HG02885 (cell line): ENCODE measurements around the gene PSMG4.

Source experiments
- ATAC-seq: cut with Tn5 transposase; IDR thresholded peaks from one replicate; pipeline ENCODE4 v1.9.1; 2021; ENCODE audit warnings: mild to moderate bottlenecking; ENCODE audit not compliant: unreplicated experiment, poor library complexity

The PSMG4 gene

DNA sequence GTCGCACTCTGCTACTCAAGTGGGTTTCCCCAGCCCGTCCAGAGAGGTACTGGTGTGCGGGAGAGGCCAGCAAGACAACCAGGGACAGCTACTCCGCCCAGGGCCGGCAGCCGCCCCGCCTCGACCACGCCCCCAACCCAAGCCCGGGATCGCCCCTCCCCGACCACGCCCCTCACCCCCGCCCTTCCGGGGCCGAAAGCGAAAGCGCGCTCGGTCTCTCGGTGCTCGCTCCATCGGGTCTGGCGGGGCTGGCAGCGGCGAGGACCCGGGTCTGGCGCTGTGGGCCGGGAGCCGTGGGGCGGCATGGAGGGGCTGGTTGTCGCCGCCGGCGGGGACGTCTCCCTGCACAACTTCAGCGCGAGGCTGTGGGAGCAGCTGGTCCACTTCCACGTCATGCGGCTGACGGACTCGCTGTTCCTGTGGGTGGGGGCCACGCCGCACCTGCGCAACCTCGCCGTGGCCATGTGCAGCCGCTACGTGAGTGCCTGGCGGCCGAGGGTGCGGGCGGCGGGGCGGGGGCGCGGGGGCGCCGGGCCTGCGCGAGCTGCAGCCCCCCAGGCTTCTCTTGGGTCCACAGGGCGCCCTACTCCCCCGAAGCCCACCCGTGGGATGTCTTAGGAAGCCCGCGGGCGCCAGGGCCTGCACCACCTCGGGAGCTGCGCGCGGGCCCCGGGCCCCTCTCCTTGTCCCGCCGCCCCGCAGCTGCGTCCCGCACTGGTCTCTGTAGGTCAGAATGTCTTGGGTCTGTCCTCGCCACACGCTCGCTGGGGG is at the start of gene PSMG4:
TSS of gene PSMG4 (plus strand) at position 228 of the 771 bp plus-strand sequence. CDS start at position 304, 76 bp downstream.
- peak; percentile 76 for ATAC-seq

GRCh38 chr6:3209114-3210023 is 49.4 kb upstream of the PSMG4 start:
- peak; percentile 58 for ATAC-seq

DNA sequence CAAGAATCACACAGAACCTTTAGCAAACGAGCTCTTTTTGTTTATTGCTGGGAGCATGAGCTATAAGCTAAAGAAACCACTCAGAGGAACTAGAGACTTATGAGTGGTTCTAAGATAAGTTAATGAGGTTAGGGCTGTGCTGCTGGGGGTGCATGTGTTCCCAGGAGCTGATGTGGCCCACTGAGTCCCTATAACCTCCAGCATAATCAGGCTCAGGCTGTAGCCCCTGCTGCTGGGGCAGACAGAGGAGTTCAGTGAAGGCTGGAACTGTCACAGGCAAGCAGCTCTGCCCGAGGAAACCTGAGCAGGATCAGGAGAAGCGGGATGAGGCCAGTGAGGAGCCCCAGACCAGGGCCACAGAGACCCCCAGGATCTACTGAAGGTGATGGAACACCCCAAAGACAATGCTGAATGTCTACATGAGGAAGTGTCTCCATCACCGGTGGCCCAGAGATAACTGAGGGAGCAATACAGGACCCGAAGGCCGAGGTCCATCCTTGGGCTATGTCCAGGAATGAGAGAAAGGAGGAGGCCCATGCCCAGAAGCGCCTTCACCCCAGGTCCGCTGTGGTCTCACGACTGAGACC is 48.6 kb upstream of the PSMG4 start:
- ATAC-seq: no peak

DNA sequence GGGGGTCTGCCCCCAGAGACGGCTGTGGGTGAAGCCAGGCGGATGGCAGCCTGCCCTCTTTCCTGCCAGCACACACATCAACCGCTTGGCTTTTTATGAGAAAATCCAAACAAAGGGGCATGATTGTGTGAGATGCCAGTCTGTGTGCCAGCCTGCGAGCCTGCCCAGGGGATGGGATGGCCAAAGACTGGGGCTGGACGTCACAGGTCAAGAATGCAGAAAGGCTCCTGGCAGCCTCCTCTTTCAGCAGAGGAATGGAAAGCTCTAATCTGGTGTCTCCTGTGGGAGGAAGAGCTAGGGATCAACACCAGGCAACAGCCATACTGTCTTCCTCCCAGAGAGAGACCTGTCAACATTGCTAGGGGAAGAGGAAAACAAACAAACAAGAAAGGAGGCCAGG is 47.1 kb upstream of the PSMG4 start:
- no peak for ATAC-seq

DNA sequence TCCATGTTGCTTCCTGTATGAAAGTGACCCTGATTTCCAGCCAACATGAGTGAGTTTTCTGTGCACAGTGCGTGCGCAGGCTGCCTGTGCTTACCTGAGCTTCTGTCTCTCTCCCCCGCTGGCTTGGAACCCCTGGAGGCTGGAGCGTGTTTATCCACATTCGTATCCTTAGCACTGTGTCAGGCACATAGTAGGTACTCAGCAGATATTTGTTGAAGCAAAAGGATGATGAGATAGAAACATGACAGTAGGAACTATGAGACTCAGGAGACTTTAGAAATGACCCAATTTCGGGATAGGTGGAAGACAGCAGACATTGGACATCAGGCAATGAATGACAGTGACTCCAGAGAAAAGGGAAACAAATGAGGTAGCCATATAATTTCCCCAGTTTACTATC is 46.5 kb upstream of the PSMG4 start:
- ATAC-seq: no peak

DNA sequence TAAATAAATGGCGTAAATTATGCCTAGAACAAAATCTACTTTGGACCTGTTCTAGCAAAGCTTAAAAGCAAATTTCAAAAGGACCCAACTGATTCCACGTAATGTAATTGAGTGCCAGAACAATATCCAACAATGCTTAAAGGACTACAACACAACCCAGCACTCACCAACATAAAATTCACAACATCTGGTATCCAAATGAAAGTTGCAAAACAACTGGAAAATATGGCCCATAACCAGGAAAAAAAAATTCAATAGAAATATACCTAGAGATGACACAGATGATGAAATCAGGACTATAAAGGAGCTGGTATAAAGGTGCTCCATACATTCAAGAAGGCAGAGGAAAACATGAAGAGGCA is 45.4 kb upstream of the PSMG4 start:
- ATAC-seq: no peak

- no peak for ATAC-seq
These were observed 43.8 kb upstream of the PSMG4 start for GRCh38 chr6:3214898-3215297.

- ATAC-seq: no peak
These were observed 41.5 kb upstream of the PSMG4 start for GRCh38 chr6:3217286-3217685.

DNA sequence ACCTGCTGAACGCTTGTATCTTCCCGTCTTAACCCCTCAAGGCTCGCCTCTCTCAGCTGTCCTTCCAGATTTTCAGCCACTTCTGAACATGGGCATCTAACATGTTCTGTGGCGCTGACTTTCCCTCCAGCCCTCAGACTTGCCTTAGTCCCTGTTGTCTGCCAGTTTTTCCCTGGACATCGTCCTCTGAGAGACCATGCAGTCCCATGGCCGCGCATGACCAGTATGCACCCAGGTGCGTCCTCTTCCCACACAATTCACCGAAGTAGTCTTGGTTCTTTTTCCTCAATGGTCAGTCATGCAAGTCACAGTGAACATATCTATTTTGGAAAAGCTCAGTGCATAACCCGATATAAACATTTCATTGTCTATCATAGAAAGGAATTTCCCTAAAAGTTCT is 40.5 kb upstream of the PSMG4 start:
- ATAC-seq: no peak

DNA sequence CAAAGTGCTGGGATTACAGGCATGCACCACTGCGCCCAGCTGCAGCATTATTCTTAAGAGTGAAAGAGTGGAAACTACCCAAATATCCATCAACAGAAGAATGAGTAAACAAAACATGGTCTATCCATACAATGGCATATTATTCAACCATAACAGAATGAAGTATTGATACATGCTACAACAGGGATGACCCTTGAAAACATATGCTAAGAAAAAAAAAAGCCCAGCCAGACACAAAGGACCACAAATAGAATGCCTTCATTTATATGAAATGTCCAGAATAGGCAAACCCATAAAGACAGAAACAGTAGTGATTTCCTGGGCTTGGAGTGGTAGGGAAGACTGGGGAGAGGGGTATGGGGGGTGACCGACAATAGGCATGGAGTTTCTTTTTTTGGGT is 38.4 kb upstream of the PSMG4 start:
- ATAC-seq: no peak

DNA sequence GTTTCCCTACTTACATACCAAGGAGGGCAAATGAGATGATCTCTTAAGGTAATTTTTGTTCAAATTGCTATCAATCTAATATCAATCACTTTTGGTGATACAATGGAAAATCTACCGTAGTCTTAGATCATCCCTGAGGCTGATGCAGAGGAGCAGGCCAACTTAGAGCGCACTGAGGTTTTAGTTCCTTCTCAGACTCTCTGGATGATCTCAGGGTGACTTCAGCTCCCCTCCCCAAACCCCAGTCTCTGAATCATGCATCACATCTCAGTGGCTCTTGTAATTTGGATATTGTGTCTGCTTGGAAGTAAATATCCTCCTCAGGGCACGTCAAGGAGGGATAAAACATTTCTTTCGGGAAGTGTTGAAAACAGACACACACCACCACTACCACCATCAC is 37.2 kb upstream of the PSMG4 start:
- ATAC-seq: no peak

- no peak for ATAC-seq
These were observed 36.2 kb upstream of the PSMG4 start for GRCh38 chr6:3222506-3223038.

- no peak for ATAC-seq
These were observed 32.7 kb upstream of the PSMG4 start for GRCh38 chr6:3226042-3226441.

DNA sequence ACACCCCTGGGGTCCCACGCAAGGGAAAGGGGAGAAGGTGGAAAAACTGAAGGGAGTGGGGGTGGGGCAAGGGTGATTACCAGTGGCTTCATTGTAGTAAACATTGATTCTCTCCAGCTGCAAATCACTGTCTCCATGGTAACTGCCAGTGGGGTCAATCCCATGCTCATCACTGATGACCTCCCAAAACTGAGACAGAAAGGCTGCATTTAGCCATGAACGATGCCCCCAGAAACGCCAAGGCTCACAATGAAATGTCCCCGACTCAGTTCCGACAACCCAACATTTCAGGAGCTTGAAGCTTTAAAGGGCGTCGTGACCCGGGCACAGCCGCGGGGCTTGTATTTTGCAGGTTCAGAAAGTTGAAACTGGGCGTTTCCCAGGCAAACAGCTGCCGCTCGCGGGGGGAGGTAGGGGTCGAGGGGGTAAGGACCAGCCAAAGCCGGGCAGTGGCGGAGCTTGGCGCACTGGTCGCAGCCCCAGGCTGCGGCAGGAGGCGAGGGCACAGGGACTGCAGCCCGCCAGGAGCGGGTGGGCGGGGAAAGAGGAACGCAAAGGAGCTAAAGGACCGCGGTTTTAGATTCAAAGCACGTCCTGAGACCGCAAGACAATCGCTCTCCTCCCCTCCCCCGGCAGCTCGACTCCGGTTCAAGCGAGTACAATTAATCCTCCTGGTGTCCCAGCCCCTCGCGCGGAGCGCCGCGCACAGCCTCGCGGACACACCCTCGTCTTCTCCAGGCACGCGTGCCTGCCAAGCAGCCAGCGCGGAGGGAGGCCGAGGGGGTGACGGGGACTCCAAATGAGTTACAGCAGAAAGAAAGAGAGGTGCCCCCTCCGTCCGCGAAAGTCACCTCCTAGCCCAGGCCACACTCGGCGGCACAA is 32.0 kb upstream of the PSMG4 start:
- ATAC-seq: no peak

DNA sequence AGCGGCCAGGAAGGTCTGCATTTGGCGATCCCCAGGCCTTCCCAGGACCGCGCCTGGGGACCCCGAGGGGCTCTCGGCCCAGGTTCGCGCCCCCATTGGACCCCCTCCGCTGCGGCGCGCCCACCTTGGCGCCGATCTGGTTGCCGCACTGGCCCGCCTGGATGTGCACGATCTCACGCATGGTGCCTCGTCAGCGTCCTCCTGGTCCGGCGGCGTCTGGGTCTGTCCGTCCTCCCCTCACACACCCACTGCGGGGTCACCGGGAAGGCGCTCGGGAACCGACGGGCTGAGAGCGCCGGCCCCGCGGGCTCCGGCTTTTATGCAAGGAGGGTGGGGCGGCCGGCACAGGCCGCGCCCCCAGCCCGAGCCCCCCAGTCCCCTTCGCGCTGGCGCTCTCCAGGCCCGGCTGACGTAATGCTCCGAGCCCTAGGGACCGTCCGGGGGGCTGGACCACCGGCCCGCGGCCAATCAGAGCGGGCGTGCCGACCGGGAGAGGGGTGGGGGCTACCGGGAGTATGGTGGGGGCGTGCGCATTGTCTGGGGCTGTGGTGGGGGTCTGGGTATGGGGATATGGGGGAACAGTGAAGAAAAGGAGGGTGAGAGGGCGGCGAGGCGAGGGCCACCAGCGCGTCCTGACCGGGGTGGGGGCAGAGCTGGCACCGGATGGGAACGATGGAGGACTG is 31.2 kb upstream of the PSMG4 start, which contains the start of gene TUBB2B:
TSS of gene TUBB2B (minus strand) at position 291 of the 683 bp plus-strand sequence. CDS start at position 181, 110 bp downstream.
- ATAC-seq: no peak

GRCh38 chr6:3228046-3228671 is 30.6 kb upstream of the PSMG4 start:
- no peak for ATAC-seq

DNA sequence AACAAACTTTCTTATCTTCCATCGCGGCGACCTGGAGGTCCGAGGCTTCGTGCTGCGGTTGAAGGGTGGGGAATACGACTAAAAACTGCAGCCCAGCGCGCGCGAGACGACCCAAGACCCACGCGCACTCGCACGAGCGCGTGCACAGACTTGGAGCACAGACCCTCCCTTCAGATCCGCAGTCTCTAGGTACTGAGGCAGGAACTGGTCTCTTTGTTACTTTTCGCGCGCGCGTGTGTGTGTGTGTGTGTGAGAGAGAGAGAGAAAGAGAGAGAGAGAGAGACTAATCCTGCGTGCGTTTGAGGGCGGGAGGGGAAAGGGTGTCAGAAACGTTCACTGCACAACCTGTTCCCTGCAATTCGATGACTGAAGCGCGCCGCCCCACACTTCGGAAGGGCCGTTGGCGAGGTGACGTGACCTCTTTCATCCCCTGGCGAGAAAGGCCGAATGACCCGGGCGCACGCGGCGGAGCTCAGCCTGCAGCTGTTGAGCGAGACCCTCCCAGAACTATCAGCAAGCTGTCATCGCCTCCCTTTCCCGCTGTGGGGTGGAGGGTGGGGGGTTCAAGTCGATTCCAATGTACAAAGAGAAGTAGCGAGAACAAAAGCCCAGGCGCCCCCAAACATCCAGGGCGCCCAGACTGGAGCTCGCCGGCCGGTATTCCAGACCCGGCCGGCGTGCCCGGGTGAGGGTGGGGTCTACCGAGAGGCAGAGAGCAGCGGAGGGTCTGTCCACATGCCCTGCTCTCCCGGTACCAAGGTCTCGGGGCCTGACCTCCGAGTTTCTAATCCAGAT is 29.8 kb upstream of the PSMG4 start:
- ATAC-seq: no peak

DNA sequence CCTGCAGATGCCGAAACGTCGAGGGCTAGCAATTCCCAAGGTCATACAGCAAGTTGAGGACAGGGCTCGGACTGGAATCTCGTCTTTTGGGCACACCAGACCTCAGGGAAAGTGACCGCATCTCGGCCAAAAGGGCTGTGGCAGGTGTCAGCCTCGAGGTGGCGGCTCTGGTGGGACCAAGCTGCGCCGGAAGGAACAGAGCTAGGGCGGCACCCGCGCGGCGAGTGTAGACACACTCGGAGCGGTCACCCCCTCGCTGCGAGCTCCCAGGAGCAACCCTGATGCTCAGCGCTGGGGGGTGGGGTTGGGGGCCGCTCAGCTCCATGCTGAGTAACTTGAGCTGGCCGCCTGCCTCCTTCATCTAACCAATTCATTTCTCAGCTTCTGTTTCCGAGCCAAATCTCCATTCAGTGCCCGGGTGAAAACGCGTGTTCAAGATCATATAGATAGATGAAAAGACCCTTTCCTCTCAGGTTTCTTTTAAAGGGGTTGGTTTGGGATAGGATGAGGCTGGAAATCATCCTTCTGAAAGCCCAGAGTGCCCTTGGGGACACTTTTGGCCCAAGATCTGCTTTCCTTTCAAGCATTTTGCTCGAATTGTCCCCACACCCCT is 29.1 kb upstream of the PSMG4 start:
- no peak for ATAC-seq
